SH-SY5Y (cell line): ENCODE data around the gene CABP1.

Source experiments
- GATA2 ChIP-seq: IDR thresholded peaks from 2 replicates; pipeline ENCODE4 v1.6.1; 2011; ENCODE audit warnings: mild to moderate bottlenecking, low read depth, low read length
- GATA3 ChIP-seq: IDR thresholded peaks from 2 replicates; pipeline ENCODE4 v1.6.1; 2011; ENCODE audit warnings: low read depth, mild to moderate bottlenecking, low read length, moderate library complexity

The CABP1 gene

GRCh38 chr12:120639771-120640721 is at the start of gene CABP1:
Gene CABP1, plus strand, starts transcription at chr12:120640626. Its CDS starts 60 bp downstream, at chr12:120640686.
- TF ChIP-seq GATA3 (no peak), GATA2 (no peak)

GRCh38 chr12:120590741-120591407 is 49.6 kb upstream of the CABP1 start:
- TF ChIP-seq GATA2 (no peak), GATA3 (no peak)

GRCh38 chr12:120592121-120593049 is 48.0 kb upstream of the CABP1 start:
- TF ChIP-seq GATA2, result no peak
- no peak for TF ChIP-seq GATA3

DNA sequence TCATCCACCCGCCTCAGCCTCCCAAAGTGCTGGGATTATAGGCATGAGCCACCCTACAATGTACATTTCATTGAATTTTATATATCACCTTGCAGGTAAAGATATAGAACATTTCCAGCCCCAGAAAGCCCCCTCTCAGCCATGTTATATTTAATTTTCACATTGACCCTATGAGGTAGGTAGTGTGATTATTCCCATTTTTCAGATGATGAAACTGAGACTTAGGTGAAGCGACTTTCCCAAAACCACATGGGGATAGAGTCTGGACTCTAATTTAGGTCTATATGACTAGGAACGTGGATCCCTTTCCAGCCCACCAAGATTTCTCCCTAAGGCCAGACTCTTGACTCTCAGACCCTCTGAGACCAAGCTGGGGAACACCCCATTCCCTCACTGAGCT is 43.5 kb upstream of the CABP1 start:
- TF ChIP-seq GATA3, result no peak
- TF ChIP-seq GATA2, result no peak

DNA sequence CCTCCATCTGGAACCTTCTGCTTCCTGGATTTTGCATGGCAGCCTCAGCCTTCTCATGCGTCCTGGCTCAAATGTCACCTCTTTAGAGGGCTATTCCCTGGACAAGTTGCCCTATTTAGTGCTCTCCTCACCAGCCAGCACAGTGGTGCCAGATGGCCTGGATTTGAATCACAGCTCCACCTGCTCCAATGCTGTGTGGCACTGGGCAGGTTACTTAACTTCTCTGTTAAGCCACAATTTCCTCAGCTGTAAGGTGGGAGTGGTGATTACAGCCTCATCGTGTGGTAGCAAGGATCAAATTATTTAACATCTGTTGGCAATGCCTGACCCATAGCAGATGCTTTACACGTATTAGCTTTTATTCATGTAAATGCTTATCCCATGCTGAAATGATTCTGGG is 42.6 kb upstream of the CABP1 start:
- no peak for TF ChIP-seq GATA3
- no peak for TF ChIP-seq GATA2

DNA sequence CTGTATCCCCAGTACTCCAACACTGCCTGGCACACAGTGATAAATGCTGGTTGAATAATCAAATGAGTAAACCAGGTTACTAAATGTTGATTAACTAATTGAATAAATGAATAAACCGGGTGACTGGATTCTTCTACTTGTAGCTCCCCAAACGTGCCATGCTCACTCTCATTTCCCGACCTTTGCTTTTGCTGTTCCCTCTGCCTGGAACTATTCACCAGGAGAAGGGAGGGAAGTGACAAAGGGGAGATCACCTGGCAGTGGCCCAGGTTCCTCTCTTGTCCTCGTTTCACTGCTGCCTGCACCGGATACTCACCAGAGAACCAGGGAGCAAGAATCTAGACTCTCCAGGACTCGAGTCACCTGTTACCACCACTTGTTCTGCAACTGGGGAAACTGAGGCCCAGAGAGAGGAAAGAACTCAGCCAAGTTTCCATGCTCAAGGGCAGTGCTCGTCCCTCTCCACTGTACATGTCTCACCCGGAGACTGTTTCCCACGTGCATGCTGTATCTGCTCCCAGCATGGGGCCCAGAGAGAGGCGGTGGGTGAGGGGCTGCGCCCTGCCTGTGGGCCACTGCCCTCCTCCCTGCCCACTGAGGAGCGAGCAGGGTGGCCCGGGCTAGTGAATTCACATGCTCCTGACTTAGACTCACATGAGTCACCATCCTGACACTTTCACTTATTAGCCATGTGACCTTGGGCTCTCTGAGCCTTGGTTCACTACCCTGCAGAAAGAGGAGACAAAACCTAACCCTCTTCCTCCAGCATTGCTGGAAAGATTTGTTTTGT is 41.6 kb upstream of the CABP1 start:
- no peak for TF ChIP-seq GATA3
- TF ChIP-seq GATA2, result no peak

GRCh38 chr12:120599672-120600552 is 40.5 kb upstream of the CABP1 start:
- TF ChIP-seq GATA2, result no peak
- no peak for TF ChIP-seq GATA3

DNA sequence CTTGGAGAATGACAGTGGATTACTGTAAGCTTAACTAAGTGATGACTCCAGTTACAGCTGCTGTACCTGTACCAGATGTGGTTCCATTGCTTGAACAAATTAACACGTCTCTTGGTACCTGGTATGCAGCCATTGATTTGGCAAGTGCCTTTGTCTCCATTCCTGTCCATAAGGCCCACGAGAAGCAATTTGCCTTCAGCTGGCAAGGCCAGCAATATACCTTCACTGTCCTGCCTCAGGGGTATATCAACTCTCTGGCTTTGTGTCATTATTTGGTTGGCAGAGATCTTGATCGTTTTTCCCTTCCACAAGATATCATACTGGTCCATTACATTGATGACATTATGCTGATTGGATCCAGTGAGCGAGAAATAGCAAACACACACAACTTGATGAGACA is 29.9 kb upstream of the CABP1 start:
- no peak for TF ChIP-seq GATA3
- TF ChIP-seq GATA2, result no peak

- no peak for TF ChIP-seq GATA3
Observed at GRCh38 chr12:120614848-120615247, 25.6 kb upstream of the CABP1 start.

- TF ChIP-seq GATA3 (no peak), GATA2 (no peak)
Observed at GRCh38 chr12:120618954-120619615, 21.3 kb upstream of the CABP1 start.

- no peak for TF ChIP-seq GATA3
Observed at GRCh38 chr12:120620624-120621023, 19.8 kb upstream of the CABP1 start.

DNA sequence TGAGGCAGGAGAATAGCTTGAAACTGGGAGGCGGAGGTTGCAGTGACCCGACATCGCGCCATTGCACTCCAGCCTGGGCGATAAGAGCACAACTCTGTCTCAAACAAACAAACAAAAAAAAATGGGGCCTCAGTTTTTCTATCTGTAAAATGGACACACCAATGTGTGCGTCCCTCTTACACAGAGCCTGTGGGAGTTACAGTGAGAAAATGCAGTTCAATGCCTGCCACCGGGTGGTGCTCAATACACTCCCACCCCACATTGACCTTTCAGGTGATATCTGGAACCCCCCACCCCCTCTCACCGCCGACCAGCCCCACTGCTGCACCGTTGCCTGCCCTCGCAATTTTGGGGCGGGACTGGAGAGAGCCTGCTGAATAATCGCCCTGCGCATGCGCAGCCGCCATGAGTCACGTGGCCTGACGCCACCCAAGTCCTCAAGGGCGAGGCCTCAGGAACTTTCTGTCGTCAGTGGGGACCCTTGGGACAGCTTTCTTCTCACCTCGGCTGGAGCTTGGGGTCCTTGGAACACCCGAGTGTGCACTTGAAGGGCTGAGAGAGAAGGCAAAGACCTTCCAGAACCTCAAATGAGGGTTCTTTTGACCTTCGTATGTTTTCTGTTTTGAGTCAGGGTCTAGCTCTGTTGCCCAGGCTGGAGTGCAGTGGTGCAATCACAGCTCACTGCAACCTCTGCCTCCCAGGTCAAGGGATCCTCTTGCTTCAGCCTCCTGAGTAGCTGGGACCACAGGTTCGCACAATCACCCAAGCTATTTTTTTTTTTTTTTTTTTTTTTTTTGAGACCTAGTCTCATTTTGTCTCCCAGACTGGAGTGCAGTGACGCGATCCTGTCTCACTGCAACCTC is 14.6 kb upstream of the CABP1 start:
- TF ChIP-seq GATA2 (no peak), GATA3 (no peak)
